ENCODE measurements around the gene MT1HL1.

Gene MT1HL1

GRCh38 chr1:237035759-237036158, 31.5 kb upstream of the MT1HL1 start:
- DNase-seq (ENCODE audit: low read depth in 1 of 2, low spot score in 1 of 2), result no peak
- TF ChIP-seq JUND (IDR thresholded peaks at IDR 0.05; ENCODE audit: low read depth), result no peak
- in situ Hi-C loops (cut with HindIII; ENCODE audit: low pct_unique_long_range_greater_than_20kb, low sequenced_read_pairs), result no loop called here

GRCh38 chr1:237033804-237034203, 29.6 kb upstream of the MT1HL1 start:
- DNase-seq (ENCODE audit: low read depth in 1 of 2, low spot score in 1 of 2), result no peak
- TF ChIP-seq JUND (IDR thresholded peaks at IDR 0.05; ENCODE audit: low read depth), result no peak
- in situ Hi-C loops (cut with HindIII; ENCODE audit: low pct_unique_long_range_greater_than_20kb, low sequenced_read_pairs), result no loop called here

- in situ Hi-C loops (cut with HindIII; ENCODE audit: low pct_unique_long_range_greater_than_20kb, low sequenced_read_pairs), result no loop called here
- DNase-seq (ENCODE audit: low read depth in 1 of 2, low spot score in 1 of 2), result no peak
- no peak for TF ChIP-seq JUND (IDR thresholded peaks at IDR 0.05; ENCODE audit: low read depth)
Measured at GRCh38 chr1:237033061-237033460, 28.8 kb upstream of the MT1HL1 start.

GRCh38 chr1:237032029-237032428, 27.8 kb upstream of the MT1HL1 start:
- no peak for DNase-seq (ENCODE audit: low read depth in 1 of 2, low spot score in 1 of 2)
- TF ChIP-seq JUND (IDR thresholded peaks at IDR 0.05; ENCODE audit: low read depth), result no peak
- in situ Hi-C loops (cut with HindIII; ENCODE audit: low pct_unique_long_range_greater_than_20kb, low sequenced_read_pairs), result no loop called here

GRCh38 chr1:237031480-237031879, 27.2 kb upstream of the MT1HL1 start:
- in situ Hi-C loops (cut with HindIII; ENCODE audit: low pct_unique_long_range_greater_than_20kb, low sequenced_read_pairs), result no loop called here
- DNase-seq (ENCODE audit: low read depth in 1 of 2, low spot score in 1 of 2), result peak; percentile 44 to 58
- TF ChIP-seq JUND (IDR thresholded peaks at IDR 0.05; ENCODE audit: low read depth), result no peak

GRCh38 chr1:237029850-237030535, 25.8 kb upstream of the MT1HL1 start:
- in situ Hi-C loops (cut with HindIII; ENCODE audit: low pct_unique_long_range_greater_than_20kb, low sequenced_read_pairs), result no loop called here
- no peak for DNase-seq (ENCODE audit: low read depth in 1 of 2, low spot score in 1 of 2)
- no peak for TF ChIP-seq JUND (IDR thresholded peaks at IDR 0.05; ENCODE audit: low read depth)

GRCh38 chr1:237029240-237029639, 25.0 kb upstream of the MT1HL1 start:
- in situ Hi-C loops (cut with HindIII; ENCODE audit: low pct_unique_long_range_greater_than_20kb, low sequenced_read_pairs), result no loop called here
- TF ChIP-seq JUND (IDR thresholded peaks at IDR 0.05; ENCODE audit: low read depth), result no peak
- no peak for DNase-seq (ENCODE audit: low read depth in 1 of 2, low spot score in 1 of 2)

- in situ Hi-C loops (cut with HindIII; ENCODE audit: low pct_unique_long_range_greater_than_20kb, low sequenced_read_pairs), result no loop called here
- DNase-seq (ENCODE audit: low read depth in 1 of 2, low spot score in 1 of 2), result no peak
- no peak for TF ChIP-seq JUND (IDR thresholded peaks at IDR 0.05; ENCODE audit: low read depth)
Measured at GRCh38 chr1:237025358-237026074, 21.3 kb upstream of the MT1HL1 start.

GRCh38 chr1:237018896-237019295, 14.7 kb upstream of the MT1HL1 start:
- DNase-seq (ENCODE audit: low read depth in 1 of 2, low spot score in 1 of 2), result no peak
- in situ Hi-C loops (cut with HindIII; ENCODE audit: low pct_unique_long_range_greater_than_20kb, low sequenced_read_pairs), result no loop called here
- TF ChIP-seq JUND (IDR thresholded peaks at IDR 0.05; ENCODE audit: low read depth), result no peak

- TF ChIP-seq JUND (IDR thresholded peaks at IDR 0.05; ENCODE audit: low read depth), result no peak
- in situ Hi-C loops (cut with HindIII; ENCODE audit: low pct_unique_long_range_greater_than_20kb, low sequenced_read_pairs), result no loop called here
- no peak for DNase-seq (ENCODE audit: low read depth in 1 of 2, low spot score in 1 of 2)
Measured at GRCh38 chr1:237016626-237017025, 12.4 kb upstream of the MT1HL1 start.

- no peak for TF ChIP-seq JUND (IDR thresholded peaks at IDR 0.05; ENCODE audit: low read depth)
- no peak for DNase-seq (ENCODE audit: low read depth in 1 of 2, low spot score in 1 of 2)
- in situ Hi-C loops (cut with HindIII; ENCODE audit: low pct_unique_long_range_greater_than_20kb, low sequenced_read_pairs), result no loop called here
Measured at GRCh38 chr1:237013608-237014007, 9.4 kb upstream of the MT1HL1 start.

GRCh38 chr1:237012788-237013383, 8.6 kb upstream of the MT1HL1 start:
- no peak for TF ChIP-seq JUND (IDR thresholded peaks at IDR 0.05; ENCODE audit: low read depth)
- DNase-seq (ENCODE audit: low read depth in 1 of 2, low spot score in 1 of 2), result peak in 1 of 2 experiments; percentile 18
- in situ Hi-C loops (cut with HindIII; ENCODE audit: low pct_unique_long_range_greater_than_20kb, low sequenced_read_pairs), result no loop called here

- in situ Hi-C loops (cut with HindIII; ENCODE audit: low pct_unique_long_range_greater_than_20kb, low sequenced_read_pairs), result no loop called here
- no peak for DNase-seq (ENCODE audit: low read depth in 1 of 2, low spot score in 1 of 2)
- no peak for TF ChIP-seq JUND (IDR thresholded peaks at IDR 0.05; ENCODE audit: low read depth)
Measured at GRCh38 chr1:237012361-237012760, 8.1 kb upstream of the MT1HL1 start.
